ENCODE measurements around the gene SIPA1L3.

DNA sequence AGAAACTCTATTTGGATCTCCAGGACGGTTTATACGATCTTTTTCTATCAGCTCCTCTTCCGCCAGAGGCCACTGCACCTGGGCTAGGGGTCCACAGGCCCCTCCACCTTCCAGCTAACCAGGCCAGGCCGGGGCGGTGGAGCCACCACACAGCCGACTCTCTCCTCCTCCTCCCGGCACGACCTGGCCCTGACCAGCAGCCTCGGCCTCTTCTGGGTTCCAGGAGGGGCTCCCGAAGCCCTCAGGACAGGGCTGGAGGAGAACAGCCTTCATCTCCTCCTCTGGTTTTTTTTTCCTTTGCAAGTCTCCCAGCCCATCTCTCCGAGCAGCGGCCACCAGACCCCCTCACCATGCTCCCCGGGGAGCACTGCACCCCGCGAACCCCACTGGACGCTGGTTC lies 299.9 kb downstream of the SIPA1L3 start:
- TF ChIP-seq, protein P1, sequence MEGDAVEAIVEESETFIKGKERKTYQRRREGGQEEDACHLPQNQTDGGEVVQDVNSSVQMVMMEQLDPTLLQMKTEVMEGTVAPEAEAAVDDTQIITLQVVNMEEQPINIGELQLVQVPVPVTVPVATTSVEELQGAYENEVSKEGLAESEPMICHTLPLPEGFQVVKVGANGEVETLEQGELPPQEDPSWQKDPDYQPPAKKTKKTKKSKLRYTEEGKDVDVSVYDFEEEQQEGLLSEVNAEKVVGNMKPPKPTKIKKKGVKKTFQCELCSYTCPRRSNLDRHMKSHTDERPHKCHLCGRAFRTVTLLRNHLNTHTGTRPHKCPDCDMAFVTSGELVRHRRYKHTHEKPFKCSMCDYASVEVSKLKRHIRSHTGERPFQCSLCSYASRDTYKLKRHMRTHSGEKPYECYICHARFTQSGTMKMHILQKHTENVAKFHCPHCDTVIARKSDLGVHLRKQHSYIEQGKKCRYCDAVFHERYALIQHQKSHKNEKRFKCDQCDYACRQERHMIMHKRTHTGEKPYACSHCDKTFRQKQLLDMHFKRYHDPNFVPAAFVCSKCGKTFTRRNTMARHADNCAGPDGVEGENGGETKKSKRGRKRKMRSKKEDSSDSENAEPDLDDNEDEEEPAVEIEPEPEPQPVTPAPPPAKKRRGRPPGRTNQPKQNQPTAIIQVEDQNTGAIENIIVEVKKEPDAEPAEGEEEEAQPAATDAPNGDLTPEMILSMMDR (IDR thresholded peaks at IDR 0.05; ENCODE audit: insufficient read depth, low read depth, low read length), result no peak
- TF ChIP-seq EZH2 (IDR thresholded peaks at IDR 0.05; ENCODE audit: insufficient read depth, low read length), result no peak
